HG03139 (cell line): Measurements from ENCODE around the gene PFDN2.
A peak's percentile ranks its signal among the peaks of the same experiment; 100 is the strongest.

ENCODE experiments used
- ATAC-seq: cut with Tn5 transposase; IDR thresholded peaks from one replicate; pipeline ENCODE4 v1.9.1; 2021; ENCODE audit not compliant: unreplicated experiment

PFDN2 gene

DNA sequence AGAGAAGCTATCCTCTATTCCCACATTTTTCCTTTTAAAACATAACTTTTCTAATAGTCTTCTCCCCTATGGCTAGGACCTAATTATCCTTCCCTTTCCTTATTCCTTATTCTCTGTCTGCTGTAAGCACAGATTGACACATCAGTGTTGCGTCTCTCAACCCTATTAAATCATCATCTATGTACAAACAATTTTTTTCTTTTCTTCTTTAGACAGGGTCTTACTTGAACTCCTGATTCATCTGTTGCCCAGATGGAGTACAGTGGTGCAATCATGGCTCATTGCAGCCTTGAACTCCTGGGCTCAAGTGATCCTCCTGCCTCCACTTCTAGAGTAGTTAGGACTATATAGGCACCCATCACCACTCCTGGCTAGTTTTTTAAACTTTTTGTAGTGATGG is 11.4 kb downstream of the PFDN2 start:
- no peak for ATAC-seq

DNA sequence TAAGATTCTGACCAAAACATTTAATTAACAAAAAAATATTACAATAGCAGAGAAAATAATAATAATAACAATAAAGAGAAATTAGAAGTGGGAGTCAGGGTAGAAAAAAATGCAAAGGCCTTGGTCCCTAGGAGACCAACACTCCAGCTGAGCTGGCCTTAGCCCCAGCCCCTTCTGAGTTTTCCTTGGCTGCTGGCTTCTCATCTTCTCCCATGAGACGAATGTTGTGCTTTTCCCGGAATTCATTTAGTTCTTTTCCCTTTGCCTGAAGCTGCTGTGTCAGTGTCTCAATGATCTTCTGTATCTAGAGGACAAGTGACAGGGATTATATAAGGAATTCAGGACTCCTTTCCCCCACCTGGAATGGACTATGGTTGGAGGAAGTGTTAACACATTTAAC is 17.3 kb downstream of the PFDN2 start:
- ATAC-seq: no peak

- no peak for ATAC-seq
Measured at GRCh38 chr1:161099090-161099802, 18.6 kb downstream of the PFDN2 start.

DNA sequence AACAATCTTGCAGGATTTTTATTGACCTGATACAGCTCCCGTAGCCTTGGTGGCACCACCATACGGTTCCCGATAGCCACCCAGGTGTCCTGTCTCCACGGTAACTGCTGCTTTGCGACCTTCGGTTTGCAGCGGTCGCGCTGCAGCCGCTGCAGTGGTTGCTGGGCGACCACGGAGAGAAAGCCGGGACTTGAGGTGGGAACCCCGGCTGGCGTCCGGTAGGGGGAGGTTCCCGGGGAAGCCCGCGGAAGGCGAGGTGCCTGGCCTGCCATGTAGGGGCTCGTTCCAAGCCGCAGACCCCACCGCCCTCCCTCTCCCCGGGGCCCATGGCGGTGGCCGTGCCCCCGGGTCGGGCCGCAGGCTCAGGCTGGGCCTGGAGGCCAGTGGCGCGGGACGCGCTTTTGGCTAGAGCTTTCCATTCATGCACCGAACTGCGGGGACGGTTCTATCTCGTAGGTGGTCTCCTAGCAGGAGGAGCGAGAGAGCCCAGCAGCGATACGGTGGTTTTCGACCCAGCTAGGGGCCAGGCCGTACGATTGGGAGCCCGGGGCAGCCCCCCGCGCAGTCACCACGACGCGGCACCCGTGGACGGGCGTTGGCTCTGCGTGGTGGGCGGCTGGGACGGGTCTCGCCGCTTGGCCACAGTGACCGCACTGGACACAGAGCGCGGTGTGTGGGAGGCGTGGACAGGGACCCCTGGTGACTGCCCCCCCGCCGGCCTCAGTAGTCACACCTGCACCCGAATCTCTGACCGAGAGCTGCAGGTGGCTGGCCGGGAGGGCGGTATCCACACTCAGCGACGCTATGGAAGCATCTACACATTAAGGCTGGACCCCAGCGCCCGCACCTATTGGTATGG is 19.4 kb downstream of the PFDN2 start, which contains the start of gene KLHDC9:
KLHDC9 (plus strand) TSS at position 152 of the 859 bp plus-strand sequence; CDS start at position 327, 175 bp downstream.
- peak; percentile 68 for ATAC-seq

GRCh38 chr1:161096530-161096929 is 21.3 kb downstream of the PFDN2 start:
- no peak for ATAC-seq

GRCh38 chr1:161096015-161096414 is 21.8 kb downstream of the PFDN2 start:
- no peak for ATAC-seq

DNA sequence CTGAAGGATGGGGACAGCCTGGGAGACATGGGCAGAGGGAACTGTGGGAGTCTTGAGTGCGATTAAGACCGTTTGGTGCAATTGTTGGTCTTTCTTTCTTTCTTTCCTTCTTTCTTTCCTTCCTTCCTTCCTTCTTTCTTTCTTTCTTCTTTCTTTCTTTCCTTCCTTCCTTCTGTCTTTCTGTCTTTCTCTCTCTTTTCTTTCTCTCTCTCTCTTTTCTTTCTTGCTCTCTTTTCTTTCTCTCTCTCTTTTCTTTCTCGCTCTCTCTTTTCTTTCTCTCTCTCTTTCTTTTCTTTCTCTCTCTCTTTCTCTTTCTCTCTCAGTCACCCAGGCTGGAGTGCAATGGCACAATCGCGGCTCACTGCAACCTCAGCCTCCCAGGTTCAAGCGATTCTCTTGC is 22.6 kb downstream of the PFDN2 start:
- no peak for ATAC-seq

DNA sequence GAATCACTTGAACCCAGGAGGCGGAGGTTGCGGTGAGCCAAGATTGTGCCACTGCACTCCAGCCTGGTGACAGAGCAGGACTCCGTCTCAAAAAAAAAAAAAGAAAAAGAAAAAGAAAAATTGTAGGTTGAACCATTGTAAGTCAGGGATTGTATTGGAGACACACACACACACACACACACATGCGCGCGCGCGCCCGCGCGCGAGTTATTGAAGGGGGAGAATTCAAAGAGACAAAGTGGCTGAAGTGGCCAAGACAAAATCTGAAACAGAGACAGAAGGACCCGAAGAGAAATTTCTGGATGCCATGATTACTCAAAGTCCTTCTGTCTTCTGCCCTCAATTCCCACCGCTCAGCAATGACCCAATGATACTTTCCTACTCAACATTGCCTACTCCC is 23.4 kb downstream of the PFDN2 start:
- no peak for ATAC-seq

GRCh38 chr1:161092621-161093028 is 25.2 kb downstream of the PFDN2 start:
- no peak for ATAC-seq

DNA sequence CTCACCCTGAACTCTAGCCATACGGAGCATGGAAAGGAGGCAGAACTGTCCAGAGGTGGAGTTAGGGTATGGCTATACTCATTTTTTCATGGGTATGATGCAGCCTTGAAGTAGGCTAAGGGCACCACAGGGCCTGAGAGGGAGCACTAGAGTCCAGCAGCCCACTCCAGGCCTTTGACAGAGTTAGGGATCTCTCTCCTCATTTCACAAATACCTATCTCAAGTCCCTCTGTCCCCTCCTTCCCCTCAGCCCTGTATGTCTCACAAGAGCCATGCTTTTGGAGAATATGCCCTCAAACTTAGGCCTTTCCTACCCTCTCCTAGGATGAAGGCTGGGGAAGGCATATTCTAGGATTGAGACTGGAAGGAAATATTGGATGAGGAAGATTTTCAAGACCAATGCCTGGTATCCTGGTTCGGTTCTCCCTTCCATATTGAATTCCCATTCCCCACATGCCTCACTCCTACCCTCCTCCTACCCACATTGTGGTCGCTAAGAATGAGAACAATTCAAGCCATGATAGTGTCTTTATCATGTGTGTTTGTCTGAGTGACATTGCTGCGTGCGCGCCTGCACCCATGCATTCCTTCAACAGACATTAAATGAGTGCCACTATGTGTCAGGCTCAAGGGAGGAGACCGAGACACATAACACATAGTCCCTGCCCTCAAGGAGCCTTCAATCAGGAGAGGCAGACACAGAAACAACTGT is 25.9 kb downstream of the PFDN2 start:
- ATAC-seq: no peak

DNA sequence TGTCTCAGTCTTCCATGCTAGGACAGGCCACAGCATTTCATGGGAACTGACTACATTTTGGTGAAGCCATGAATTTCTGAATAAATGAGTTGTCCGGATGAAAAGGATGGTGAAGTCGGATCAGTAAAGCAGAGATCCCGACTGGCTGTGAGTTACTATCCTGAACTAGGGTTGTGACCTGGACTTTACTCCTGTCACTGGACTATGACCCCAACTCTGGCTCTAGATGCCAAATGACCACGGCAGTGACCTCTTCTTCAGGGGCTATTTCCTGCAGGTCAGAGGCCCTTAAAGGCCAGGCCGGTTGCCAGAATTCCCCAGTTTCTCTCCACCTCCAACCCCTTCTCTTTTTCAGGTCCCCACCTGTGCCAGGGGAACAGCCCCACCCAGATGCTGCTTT is 26.7 kb downstream of the PFDN2 start:
- no peak for ATAC-seq

DNA sequence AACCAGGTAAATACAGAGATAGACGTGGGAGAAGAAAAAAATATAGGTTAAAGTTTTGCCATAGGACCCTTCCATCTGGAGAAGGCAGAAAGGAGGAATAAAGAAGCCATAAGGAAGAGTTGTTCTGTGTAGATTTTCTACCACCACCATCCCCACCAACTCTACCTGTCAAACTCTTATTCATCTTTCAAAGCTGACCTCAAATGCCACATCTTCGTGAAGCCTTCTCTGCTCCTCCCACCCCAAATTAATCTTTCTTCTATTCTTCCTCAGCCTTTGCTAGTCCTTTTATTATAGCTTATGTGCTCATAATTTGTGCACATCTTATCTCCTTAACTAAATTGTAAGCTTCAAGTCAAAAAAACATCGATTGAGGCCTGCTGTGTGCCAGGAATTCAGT is 27.2 kb downstream of the PFDN2 start:
- ATAC-seq: no peak

GRCh38 chr1:161089938-161090337 is 27.9 kb downstream of the PFDN2 start:
- no peak for ATAC-seq

DNA sequence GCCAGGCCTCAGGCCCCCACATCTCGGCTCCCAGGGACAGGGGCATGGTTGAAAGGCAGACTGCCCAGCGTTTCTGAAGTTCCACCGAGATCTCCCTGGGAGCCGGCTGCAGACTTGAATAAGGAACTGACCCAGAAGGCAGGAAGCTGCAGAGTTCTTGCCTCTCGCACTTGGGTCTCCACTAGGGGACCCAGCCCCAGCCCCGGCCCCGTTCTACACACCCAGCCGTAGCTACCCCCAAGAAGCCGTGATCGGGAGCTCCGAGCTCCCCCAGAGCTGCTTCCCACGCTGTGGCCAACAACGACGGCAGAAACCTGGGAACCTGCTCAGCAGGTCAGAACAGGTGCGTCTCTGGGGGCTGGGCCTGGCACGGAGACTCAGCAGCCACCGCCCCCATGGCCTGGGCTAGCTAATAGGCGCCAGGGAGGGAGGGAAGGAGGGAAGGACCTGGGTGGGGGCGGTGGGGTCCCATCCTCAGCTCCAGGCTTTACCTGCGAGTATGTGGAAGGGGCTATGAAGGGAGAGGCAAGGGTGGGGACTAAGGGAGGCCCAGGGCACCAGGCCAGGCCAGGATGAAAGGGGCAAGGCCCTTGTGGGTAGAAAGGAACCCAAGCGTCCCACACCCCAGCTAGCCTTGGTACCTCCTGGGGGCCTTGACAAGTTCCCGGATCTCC is 28.4 kb downstream of the PFDN2 start, which contains the start of gene NECTIN4:
NECTIN4 (minus strand) TSS at position 308 of the 674 bp plus-strand sequence; CDS start at position 46, 262 bp downstream.
- no peak for ATAC-seq

DNA sequence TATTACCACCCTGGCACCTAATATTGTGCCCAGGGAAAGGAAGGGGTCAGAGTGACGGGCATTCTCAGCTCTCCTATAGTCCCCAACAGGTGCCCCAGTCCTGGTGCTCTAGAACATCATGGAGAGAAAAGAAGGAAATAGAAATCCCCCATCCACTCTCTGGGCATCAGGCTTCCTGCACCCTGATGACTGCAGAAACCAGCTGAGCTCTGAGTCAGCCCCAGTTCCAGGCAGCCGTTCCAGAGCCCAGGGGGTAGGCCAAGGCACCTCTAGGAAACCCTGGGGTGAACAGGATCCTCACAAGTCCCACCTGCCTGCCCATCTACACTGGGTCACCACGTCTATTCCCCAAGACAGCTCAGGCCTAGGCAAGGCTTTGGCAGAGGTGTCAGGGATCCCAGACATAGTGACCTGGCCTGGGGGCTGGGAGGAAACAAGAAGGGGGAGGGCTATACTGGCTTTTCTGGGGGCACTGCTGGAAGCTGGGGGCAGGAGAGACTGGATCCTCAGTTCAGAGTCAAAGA is 29.2 kb downstream of the PFDN2 start:
- ATAC-seq: no peak

- ATAC-seq: no peak
Measured at GRCh38 chr1:161086457-161086856, 31.4 kb downstream of the PFDN2 start.

DNA sequence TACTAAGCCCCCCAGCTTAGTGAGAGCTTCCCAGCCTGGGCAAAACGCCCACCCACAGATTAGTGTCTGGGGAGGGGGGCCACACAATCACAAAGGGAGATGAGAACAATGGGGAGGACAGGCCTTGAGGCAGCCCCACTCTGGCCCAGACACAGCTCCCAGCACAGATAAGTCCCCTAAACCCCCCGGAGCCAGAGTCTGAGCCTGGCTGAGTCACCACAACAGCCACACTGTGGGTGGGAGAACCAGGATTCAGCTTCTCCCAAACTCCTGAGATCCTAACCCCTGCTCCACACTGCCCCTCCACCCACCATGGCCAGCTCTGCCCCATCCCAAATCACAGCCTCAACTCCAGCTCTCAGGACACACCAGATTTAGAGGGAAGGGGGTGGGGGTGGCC is 32.7 kb downstream of the PFDN2 start:
- no peak for ATAC-seq

DNA sequence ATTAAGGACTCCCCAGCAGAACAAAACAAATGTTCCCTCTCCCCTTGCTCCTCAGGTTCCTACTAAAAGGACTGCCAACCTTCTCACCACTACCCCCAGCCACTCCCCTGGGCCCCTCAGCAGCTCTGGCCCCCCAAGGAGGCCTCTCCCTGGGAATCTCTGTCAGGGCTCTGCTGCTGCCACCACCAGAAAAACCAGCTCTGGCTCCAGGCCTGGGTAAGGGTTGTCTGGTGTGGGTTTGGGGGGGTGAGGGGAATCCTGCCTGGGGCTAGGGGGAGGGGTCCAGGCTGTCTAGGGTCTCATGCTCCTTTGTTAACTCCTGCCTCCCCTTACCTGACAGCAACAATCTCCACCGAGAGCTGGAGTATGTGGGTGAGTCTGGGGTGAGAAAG is 33.2 kb downstream of the PFDN2 start:
- no peak for ATAC-seq

DNA sequence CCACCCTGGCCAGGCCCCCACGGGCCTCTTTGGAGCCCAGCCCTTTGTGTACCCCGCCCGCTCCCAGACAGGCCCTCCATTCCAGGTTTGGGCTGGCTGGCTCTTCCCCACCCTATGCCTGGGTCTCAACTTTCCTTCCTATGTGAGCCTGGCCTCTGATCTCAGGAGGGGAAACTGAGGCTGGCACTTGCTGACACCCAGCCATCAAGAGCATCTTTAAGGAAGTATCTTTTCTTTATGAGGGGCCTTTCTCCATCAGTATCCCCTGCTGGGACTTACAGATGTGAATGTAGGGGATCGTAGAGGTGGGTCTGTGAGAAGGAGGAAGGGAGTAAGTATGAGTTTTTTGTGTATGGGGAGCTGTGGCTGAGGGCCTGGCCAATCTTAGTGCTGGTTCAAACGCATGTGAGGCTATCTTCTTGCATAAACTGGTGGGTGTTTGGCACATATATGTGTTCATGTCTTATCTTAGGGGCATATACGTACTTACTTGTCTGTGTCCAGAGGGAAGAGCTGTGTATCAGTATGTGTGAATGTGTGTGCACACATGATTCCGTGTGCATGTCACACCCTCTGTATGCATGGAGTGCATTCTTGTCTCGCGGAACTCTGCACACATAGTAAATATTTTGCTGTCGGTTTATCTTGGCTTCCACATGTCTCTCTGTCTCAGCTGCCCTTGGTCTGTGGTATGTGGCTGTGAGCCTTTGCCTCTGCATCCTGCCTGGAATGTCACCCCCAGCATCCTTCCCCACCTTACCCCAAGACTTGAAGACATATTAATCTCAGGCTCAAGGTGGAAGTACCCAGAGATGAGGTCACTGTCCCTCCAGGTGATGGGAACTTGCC is 33.9 kb downstream of the PFDN2 start:
- ATAC-seq: no peak
